ENCODE data around the gene CACNB2. TPM values are rescaled to one million over a fixed set of nuclear protein-coding genes. Genes with fewer than 3 reads are reported as not detected.

The CACNB2 gene
- total and polyA plus RNA-seq, 2 of the 13 experiments (the other 11 are each of a cell fraction or from before 2014, with no cell fraction given) = not detected

GRCh38 chr10:18406136-18406535 is 265.9 kb downstream of the CACNB2 start (continued):
- no peak for TF ChIP-seq ZFP37 (CRISPR knock-in tag; IDR thresholded peaks at IDR 0.05; ENCODE audit: borderline replicate concordance)
- TF ChIP-seq ZNF225 (CRISPR knock-in tag; IDR thresholded peaks at IDR 0.05) = no peak
- TF ChIP-seq ZNF850 (CRISPR knock-in tag; conservative IDR thresholded peaks at IDR 0.05) = no peak
- no peak for TF ChIP-seq ZNF7 (CRISPR knock-in tag; IDR thresholded peaks at IDR 0.05)
- no peak for TF ChIP-seq ZNF691 (CRISPR knock-in tag; IDR thresholded peaks at IDR 0.05; ENCODE audit: borderline replicate concordance, low read depth)
- TF ChIP-seq RBFOX2 (IDR thresholded peaks at IDR 0.05; ENCODE audit: low read depth, low read length) = no peak
- no peak for TF ChIP-seq TEAD3 (CRISPR knock-in tag; optimal IDR thresholded peaks at IDR 0.05; ENCODE audit: borderline replicate concordance)
- TF ChIP-seq ZNF597 (CRISPR knock-in tag; IDR thresholded peaks at IDR 0.05) = no peak
- TF ChIP-seq NCOA5 (CRISPR knock-in tag; IDR thresholded peaks at IDR 0.05) = no peak
- no peak for TF ChIP-seq ZNF207 (IDR thresholded peaks at IDR 0.05; ENCODE audit: borderline replicate concordance)
- TF ChIP-seq EED (CRISPR knock-in tag; IDR thresholded peaks at IDR 0.05) = no peak
- no peak for TF ChIP-seq FOSL2 (CRISPR knock-in tag; IDR thresholded peaks at IDR 0.05)
- no peak for TF ChIP-seq ZNF839 (CRISPR knock-in tag; IDR thresholded peaks at IDR 0.05; ENCODE audit: borderline replicate concordance)
